ENCODE results near the gene AMY1C.
"Not testable (repeated sequence)": the region's sequence is repeated elsewhere in the genome, so short reads cannot be mapped to it uniquely, and the experiment has no call there.

AMY1C gene

DNA sequence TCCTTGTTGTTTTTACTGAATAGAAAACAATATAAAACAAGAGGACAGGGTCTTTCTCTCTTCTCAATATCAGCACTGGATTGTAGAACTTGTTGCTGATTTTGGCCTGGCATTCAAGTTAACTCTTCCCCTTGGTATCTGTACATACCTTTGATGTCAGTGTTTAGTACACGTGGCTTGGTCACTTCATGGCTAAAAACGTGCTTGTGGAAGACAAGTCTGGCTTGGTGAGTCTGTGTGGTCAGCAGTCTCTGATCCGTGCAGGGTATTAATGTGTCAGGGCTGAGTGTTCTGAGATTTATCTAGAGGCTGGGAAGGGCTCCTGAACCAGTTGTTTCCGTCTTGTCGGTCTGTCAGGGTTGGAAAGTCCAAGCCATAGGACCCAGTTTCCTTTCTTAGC is at the start of gene AMY1C:
Gene AMY1C (plus strand): TSS at position 301 of the 400 bp plus-strand sequence. CDS start 572 bp downstream, outside the sequence.
- not testable (repeated sequence) for DNase-seq

DNA sequence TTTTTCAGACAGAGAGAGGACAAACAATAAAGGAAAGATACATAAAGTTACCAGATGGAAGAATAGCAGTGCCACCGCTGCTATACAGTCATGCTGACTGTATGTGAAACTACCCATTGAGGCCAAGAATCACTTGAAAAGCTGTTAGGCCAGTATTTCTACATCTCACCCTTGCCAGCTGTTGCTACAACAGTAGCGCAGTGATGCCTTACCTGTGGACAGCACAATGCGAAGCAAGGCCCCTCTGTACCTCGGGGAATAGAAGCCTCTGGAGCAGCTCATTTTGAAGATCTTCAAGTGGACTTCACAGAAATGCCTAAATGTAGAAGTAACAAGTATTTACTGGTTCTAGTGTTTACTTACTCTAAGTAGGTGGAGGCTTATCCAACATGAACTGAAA is 49.0 kb upstream of the AMY1C start:
- not testable (repeated sequence) for DNase-seq

DNA sequence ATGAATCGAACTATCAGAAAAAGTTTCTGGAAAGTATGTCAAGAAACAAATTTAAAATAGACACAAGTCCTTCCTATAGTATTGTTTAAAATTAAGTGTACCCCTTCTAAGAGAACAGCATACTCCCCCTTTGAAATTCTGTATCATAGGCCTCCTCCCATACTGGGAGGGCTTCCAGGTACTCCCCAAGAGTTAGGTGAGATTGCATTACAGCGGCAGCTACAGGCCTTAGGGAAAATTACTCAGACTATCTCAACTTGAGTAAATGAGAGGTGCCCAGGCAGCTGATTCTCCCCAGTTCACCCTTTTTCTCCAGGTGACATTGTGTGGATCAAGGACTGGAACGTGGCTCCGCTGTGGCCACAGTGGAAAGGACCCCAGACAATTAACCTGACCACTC is 48.4 kb upstream of the AMY1C start:
- not testable (repeated sequence) for DNase-seq

DNA sequence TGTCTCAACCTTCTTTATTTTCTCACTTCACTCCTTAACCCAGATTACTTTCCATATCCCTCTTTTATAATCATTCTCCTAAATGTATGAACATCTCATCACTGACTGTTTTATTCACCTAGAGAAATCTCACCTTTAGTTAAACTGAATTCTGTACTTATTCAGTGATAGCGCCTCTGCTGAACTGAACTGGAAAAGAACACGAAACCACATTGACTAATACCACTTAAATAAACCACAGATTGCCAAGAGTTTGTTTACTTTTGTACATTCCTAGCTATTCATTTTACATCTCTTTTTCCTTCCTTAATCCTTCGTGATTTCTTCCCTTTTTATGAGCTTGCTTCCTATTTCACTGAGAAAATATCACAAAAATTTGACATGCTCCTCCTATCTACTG is 42.0 kb upstream of the AMY1C start:
- not testable (repeated sequence) for DNase-seq

DNA sequence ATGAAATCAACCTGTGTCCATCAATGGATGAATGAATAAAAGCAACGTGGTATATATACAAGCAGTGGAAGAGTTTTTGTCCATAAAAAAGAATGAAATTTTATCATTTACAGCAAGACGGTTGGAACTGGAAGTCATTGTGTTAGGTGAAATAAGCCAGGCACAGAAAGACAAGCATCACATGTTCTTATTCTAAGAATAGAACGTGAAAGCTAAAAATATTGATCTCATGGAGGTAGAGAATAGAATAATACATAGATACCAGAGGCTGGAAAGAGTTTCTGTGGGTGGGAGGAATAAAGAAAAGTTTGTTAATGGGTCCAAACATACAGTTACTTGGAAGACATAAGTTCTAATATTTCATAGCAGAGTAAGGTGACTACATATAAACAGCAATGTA is 39.3 kb upstream of the AMY1C start:
- DNase-seq, result not testable (repeated sequence)

DNA sequence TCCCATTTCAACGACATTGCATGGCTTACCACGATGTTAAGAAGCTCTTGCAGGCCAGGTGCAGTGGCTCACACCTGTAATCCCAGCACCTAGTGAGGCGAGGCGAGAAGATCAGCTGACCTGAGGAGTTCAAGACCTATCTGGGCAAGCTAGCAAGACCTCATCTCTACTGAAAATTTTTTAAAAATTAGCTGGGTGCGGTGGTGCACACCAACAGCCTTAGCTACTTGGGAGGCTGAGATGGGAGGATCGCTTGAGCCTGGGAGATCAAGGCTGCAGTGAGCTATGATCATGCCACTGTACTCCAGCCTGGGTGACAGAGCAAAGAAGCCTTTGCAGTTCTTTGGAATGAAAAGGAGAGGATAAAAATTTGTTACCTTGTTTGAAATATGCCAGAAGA is 32.3 kb upstream of the AMY1C start:
- DNase-seq, result not testable (repeated sequence)

DNA sequence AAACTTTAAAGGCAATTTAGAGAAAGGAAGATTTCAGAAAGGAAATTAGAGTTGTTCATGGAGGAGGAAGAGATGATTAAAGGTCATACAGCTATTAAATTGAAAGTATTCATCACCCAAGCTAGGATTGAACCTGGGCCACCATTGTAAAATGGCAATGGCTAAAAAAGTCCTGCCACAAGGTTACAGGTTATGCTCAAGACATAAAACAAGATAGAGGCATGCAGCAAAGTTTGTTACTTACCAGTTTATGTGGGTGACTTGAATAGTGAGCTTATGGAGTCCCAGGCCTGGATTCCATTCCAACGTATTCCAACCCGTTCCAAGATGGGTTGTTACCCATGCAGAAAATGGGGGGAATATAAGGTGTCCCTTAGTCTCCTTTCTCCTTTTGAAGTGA is 28.2 kb upstream of the AMY1C start:
- not testable (repeated sequence) for DNase-seq

DNA sequence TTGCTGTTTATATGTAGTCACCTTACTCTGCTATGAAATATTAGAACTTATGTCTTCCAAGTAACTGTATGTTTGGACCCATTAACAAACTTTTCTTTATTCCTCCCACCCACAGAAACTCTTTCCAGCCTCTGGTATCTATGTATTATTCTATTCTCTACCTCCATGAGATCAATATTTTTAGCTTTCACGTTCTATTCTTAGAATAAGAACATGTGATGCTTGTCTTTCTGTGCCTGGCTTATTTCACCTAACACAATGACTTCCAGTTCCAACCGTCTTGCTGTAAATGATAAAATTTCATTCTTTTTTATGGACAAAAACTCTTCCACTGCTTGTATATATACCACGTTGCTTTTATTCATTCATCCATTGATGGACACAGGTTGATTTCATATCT is 14.4 kb upstream of the AMY1C start:
- not testable (repeated sequence) for DNase-seq

DNA sequence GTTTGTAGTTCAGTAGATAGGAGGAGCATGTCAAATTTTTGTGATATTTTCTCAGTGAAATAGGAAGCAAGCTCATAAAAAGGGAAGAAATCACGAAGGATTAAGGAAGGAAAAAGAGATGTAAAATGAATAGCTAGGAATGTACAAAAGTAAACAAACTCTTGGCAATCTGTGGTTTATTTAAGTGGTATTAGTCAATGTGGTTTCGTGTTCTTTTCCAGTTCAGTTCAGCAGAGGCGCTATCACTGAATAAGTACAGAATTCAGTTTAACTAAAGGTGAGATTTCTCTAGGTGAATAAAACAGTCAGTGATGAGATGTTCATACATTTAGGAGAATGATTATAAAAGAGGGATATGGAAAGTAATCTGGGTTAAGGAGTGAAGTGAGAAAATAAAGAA is 11.7 kb upstream of the AMY1C start:
- not testable (repeated sequence) for DNase-seq

DNA sequence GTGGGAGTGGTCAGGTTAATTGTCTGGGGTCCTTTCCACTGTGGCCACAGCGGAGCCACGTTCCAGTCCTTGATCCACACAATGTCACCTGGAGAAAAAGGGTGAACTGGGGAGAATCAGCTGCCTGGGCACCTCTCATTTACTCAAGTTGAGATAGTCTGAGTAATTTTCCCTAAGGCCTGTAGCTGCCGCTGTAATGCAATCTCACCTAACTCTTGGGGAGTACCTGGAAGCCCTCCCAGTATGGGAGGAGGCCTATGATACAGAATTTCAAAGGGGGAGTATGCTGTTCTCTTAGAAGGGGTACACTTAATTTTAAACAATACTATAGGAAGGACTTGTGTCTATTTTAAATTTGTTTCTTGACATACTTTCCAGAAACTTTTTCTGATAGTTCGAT is 5.2 kb upstream of the AMY1C start:
- not testable (repeated sequence) for DNase-seq

DNA sequence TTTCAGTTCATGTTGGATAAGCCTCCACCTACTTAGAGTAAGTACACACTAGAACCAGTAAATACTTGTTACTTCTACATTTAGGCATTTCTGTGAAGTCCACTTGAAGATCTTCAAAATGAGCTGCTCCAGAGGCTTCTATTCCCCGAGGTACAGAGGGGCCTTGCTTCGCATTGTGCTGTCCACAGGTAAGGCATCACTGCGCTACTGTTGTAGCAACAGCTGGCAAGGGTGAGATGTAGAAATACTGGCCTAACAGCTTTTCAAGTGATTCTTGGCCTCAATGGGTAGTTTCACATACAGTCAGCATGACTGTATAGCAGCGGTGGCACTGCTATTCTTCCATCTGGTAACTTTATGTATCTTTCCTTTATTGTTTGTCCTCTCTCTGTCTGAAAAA is 4.7 kb upstream of the AMY1C start:
- not testable (repeated sequence) for DNase-seq

DNA sequence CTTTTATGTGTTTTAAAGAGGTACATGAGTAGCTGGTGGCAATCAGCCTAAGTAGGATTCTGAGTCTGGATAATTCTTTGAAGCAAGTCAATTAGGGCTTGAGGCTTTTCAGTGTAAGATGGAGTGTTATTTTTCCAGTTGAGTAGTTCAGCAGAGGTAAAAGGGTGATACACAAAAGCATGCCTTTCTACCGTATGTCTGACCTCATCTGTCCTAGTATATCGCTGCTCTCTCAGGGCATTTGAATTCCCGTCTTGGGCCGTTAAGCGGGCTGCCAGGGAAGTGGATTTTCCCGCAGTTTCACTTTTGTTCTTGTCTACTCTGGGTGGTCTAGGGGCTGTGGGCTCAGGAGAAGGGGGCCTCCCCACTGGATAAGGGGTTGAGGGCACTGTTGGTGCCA is 1.4 kb upstream of the AMY1C start:
- not testable (repeated sequence) for DNase-seq

DNA sequence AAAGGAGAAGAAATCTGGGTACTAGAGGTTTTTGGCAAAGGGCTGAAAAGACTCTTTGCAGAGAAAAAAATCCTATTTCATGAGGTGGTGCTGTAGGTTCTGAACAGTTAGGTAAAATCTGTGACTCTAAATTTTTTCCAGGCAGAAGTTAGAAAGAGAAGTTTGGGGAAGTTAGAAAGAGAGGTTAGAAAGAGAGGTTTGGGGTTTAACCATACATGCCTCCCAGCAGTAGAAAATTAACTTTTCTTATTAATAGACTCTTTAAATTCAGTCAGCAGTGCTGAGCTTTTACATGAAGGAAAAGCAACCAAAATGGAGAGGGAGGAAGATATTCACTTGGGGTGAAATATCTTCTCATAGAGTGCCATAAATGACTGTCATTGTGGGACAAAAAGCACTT is 12.2 kb downstream of the AMY1C start:
- no peak for DNase-seq

DNA sequence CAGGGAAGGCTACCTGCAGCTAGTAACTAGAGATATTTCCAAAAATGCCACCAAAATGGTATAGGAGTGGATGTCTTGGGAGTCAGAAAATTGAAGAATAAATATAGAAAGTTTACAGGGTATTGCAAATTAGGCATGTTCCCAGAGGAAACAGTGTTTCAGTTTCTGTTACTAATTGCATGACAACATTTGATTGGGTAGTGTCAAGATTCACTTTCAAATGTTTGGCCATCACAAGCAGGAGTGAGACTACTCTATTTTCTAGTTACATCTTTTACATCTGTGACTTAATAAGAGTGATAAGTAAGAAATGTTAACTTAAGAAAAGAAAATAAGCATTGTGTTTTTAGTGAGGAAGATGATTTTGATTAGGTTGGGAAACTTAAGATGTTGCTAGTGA is 30.2 kb downstream of the AMY1C start:
- no peak for DNase-seq

DNA sequence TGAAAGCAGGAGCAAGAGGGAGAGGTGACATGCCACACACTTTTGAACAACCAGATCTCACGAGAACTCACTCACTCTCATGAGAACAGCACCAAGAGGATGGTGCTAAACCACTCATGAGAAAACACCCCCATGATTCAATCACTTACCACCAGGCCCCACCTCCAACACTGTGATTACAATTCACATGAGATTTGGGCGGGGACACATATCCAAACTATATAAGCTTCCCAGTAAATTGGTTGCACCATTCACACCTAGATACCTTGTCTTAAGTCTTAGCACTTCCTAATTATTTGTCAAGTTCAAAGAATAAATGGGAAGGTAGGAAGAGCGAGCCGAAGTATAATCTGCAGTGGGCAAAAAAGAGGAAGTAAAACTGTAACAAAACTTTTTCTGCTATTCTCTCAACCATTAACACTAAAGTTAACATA is 34.3 kb downstream of the AMY1C start:
- DNase-seq, result no peak

DNA sequence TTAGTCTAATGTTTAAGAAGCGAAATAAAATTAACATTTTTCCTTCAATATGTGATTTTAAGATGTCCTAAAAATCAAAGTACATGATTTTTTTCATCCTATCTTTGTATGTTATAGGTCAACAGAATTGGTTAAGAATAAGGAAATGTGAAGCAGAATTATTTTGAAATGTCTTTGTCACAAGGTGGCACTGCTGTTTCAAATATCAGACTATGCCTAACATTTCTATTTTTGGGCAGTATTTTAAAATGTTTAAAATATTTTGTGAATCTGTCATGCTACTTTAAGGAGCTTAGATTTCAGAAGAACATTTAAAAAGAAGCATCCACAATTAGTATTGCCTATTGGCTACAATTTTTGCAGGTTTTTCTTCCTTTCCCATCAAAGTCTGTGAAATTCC is 38.7 kb downstream of the AMY1C start:
- DNase-seq, result no peak

DNA sequence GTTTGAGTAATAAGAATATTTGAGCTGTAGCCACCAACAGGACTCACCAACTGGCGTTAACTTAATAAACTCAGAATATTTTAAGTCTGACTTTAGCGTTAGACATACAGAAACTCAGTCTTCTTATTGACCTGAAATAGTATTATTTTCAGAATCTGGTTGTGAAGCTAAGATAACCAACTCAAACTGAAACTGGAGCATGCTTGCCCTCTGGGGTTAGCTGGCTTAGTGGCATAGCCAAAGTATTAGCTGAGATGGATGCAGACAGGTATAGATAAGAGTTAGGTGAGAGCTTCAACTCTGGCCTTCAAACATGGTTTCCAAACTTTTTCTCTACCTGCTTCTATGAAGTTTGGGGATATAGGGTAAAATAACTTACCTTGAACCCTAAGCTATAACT is 40.5 kb downstream of the AMY1C start:
- DNase-seq, result no peak
